Pancreas (tissue), 10 donors: Measurements from ENCODE around the gene ENTR1. TPM values are rescaled to one million over a fixed set of nuclear protein-coding genes. Genes with fewer than 3 reads are reported as not detected.

ENCODE experiments used
- ATAC-seq, 4 donors: fragments of 200-7000 bp; cut with Tn5 transposase; one replicate each; pipeline versions ENCODE4 v1.8.0 to v1.9.1; 2020; ENCODE audit warnings: mild to moderate bottlenecking in 4 of 4, moderate library complexity in 4 of 4
- DNase-seq, 6 donors: peaks; one replicate each; pipeline ENCODE4 v3.0.0-alpha.2; 2020
- FAIRE-seq: peaks from 2 replicates; lab custom pipeline; 2012; peaks lifted over from hg19 to GRCh38; lab: Jason Lieb, UNC
- H3K27ac ChIP-seq, 4 donors: fragments of 200-600 bp; sonication (generic); 1 replicate in 3 of 4; 2 replicates in 1 of 4; pipeline versions ENCODE4 v1.5.0 to v1.8.0; 2020
- H3K27me3 ChIP-seq, 4 donors: fragments of 200-600 bp; one replicate each; pipeline ENCODE4 v1.8.0; 2021
- H3K36me3 ChIP-seq, 3 donors: fragments of 200-600 bp; sonication (generic) in 1 of 3; one replicate each; pipeline versions ENCODE4 v1.5.0 to v1.8.0; 2020 to 2021
- H3K4me1 ChIP-seq, 3 donors: fragments of 200-600 bp; one replicate each; pipeline ENCODE4 v1.8.0; 2021
- H3K4me3 ChIP-seq, 4 donors: fragments of 200-600 bp; sonication (generic) in 2 of 4; one replicate each; pipeline versions ENCODE4 v1.5.0 to v1.8.0; 2020 to 2021
- H3K9me3 ChIP-seq, 4 donors: fragments of 200-600 bp; one replicate each; pipeline ENCODE4 v1.8.0; 2021
- CTCF ChIP-seq, 4 donors: fragments of 200-600 bp; sonication (generic) in 3 of 4; IDR thresholded peaks; one replicate each; pipeline versions ENCODE4 v1.5.0 to v1.8.0; 2021; ENCODE audit warnings: antibody characterized with exemption in 4 of 4
- WGBS, 2 donors: extraction: QIAGEN DNeasy Blood & Tissue Kit; methylation state at CpG; one replicate each; pipeline ENCODE4 v1.1.7; 2013; 5-methylcytosine and 5-hydroxymethylcytosine counted together
- intact Hi-C, 3 donors: fragments of 100-400 bp; cut with DNase I; formaldehyde crosslinking; loops; one replicate each; pipeline versions ENCODE4 v1.11.1 to v1.14.2; 2022
- polyA plus RNA-seq, 2 donors: library from polyadenylated mRNA; stranded (reverse); fragments of 200-250 nt; gene quantifications; one replicate each; pipeline ENCODE4 v1.2.3, GENCODE V29; 2013
- total RNA-seq, 6 donors: library from RNA; stranded (reverse); fragmentation: NEBNext Ultra II Directional in 4 of 6; extraction: Animal tissue kit (Norgen Biotek cat#: 25700) in 4 of 6; gene quantifications; one replicate each; pipeline versions ENCODE4 v1.2.1 to v1.2.4, GENCODE V29; 2021 to 2023
- donor health status: healthy with polysubstance abuse.
- donor health status: DM: no; HTN: no; CAD: no; lungs with moderate emphysema.
- donor health status: DM: no; HTN: no; CAD: no.
- donor health status: control.
- donor health status: control.
- donor health status: Bipolar disorder and iron deficiency.
- donor health status: DM: yes; HTN: yes; CAD: no.
- donor health status: DM: no; HTN: no; CAD: no.
- donor health status: DM: no; HTN: no; CAD: no.
- donor health status: DM: yes; HTN: yes; CAD: no.

Gene ENTR1
- total and polyA plus RNA-seq, 8 donors, result 13.8 to 36.6 (median 22.2) TPM

GRCh38 chr9:136448655-136449054 lies 38.2 kb upstream of the ENTR1 start:
- H3K9me3 ChIP-seq, result no peaks in the 10 kb centered on the region
- no peak overlapping the region for H3K27ac ChIP-seq
- FAIRE-seq, result no peak
- 79 to 89% methylated on average over 3 of the region's 3 CpGs for WGBS, 2 donors
- intact Hi-C loops, result no loop called here
- no peak for DNase-seq
- no peaks in the 10 kb centered on the region for H3K27me3 ChIP-seq
- no peak for TF ChIP-seq CTCF (IDR thresholded peaks at IDR 0.05)
- no peaks in the 10 kb centered on the region for H3K4me1 ChIP-seq
- no peak overlapping the region for H3K4me3 ChIP-seq
- peaks cover 3 to 82% (median 43%) of the 10 kb centered on the region in 3 donors for H3K36me3 ChIP-seq
- no peak for ATAC-seq

- Histone ChIP-seq H3K4me3 (no peak overlapping the region), H3K4me1 (no peaks in the 10 kb centered on the region), H3K27ac (no peak overlapping the region), H3K36me3 (peaks cover 3 to 89% (median 53%) of the 10 kb centered on the region in 3 donors), H3K9me3 (no peaks in the 10 kb centered on the region), H3K27me3 (no peaks in the 10 kb centered on the region)
- no peak for TF ChIP-seq CTCF (IDR thresholded peaks at IDR 0.05)
- FAIRE-seq (no peak), ATAC-seq (no peak), DNase-seq (no peak)
- intact Hi-C loops, result no loop called here
- 93 to 94% methylated on average over 27 of the region's 27 CpGs for WGBS, 2 donors
These were observed 36.9 kb upstream of the ENTR1 start for GRCh38 chr9:136447173-136447778.

GRCh38 chr9:136445799-136446198 lies 35.4 kb upstream of the ENTR1 start:
- intact Hi-C loops, result no loop called here

GRCh38 chr9:136444102-136444501 lies 33.7 kb upstream of the ENTR1 start:
- ATAC-seq, result no peak
- no peak for FAIRE-seq
- Histone ChIP-seq H3K4me1 (no peaks in the 10 kb centered on the region), H3K9me3 (no peaks in the 10 kb centered on the region), H3K27ac (no peak overlapping the region), H3K27me3 (no peaks in the 10 kb centered on the region), H3K36me3 (peaks cover 3 to 71% (median 37%) of the 10 kb centered on the region in 3 donors), H3K4me3 (no peak overlapping the region)
- TF ChIP-seq CTCF (IDR thresholded peaks at IDR 0.05), result no peak
- DNase-seq, result no peak
- 90 to 92% methylated on average over 20 of the region's 20 CpGs for WGBS, 2 donors
- intact Hi-C loops, result no loop called here

More at GRCh38 chr9:136445799-136446198, 35.4 kb upstream of the ENTR1 start:
- H3K27ac ChIP-seq, result no peak overlapping the region
- WGBS, 2 donors, result 89 to 92% methylated on average over 7 of the region's 7 CpGs
- H3K9me3 ChIP-seq, result no peaks in the 10 kb centered on the region
- TF ChIP-seq CTCF (IDR thresholded peaks at IDR 0.05), result no peak
- H3K36me3 ChIP-seq, result peaks cover 3 to 87% (median 46%) of the 10 kb centered on the region in 3 donors
- DNase-seq (no peak), FAIRE-seq (no peak), ATAC-seq (no peak)
- no peaks in the 10 kb centered on the region for H3K4me1 ChIP-seq
- no peak overlapping the region for H3K4me3 ChIP-seq
- no peaks in the 10 kb centered on the region for H3K27me3 ChIP-seq

GRCh38 chr9:136443687-136444086 lies 33.3 kb upstream of the ENTR1 start:
- ATAC-seq (no peak), DNase-seq (no peak), FAIRE-seq (no peak)
- Histone ChIP-seq H3K9me3 (no peaks in the 10 kb centered on the region), H3K27me3 (no peaks in the 10 kb centered on the region), H3K4me3 (no peak overlapping the region), H3K4me1 (no peaks in the 10 kb centered on the region), H3K27ac (no peak overlapping the region), H3K36me3 (peaks cover 3 to 67% (median 34%) of the 10 kb centered on the region in 3 donors)
- 93 to 98% methylated on average over 7 of the region's 7 CpGs for WGBS, 2 donors
- intact Hi-C loops, result no loop called here
- TF ChIP-seq CTCF (IDR thresholded peaks at IDR 0.05), result no peak
